Mononuclear cell (primary cell): ENCODE measurements around the gene SCAMP5. TPM values are rescaled to one million over a fixed set of nuclear protein-coding genes. Genes with fewer than 3 reads are reported as not detected.

Experiments
- H3K27me3 ChIP-seq: 2 replicates; pipeline ENCODE4 v1.6.0; 2011; ENCODE audit warnings: low read length, control low read depth; ENCODE audit not compliant: insufficient read depth
- H3K4me1 ChIP-seq: 2 replicates; pipeline ENCODE4 v1.5.1; 2011; ENCODE audit warnings: mild to moderate bottlenecking, low read length, control low read depth; ENCODE audit not compliant: insufficient read depth
- H3K4me3 ChIP-seq: 2 replicates; pipeline ENCODE4 v1.5.1; 2011; ENCODE audit warnings: mild to moderate bottlenecking, low read length, moderate library complexity
- H3K9me3 ChIP-seq: 2 replicates; pipeline ENCODE4 v1.5.1; 2011; ENCODE audit warnings: low read depth, mild to moderate bottlenecking, control low read depth, low read length
- total RNA-seq: library from RNA; depleted of rRNA; stranded (reverse); fragments of >200 nt; gene quantifications from one replicate; pipeline ENCODE4 v1.2.3, GENCODE V29; 2012

The SCAMP5 gene
- total RNA-seq, 1 donor: 2.2 TPM

DNA sequence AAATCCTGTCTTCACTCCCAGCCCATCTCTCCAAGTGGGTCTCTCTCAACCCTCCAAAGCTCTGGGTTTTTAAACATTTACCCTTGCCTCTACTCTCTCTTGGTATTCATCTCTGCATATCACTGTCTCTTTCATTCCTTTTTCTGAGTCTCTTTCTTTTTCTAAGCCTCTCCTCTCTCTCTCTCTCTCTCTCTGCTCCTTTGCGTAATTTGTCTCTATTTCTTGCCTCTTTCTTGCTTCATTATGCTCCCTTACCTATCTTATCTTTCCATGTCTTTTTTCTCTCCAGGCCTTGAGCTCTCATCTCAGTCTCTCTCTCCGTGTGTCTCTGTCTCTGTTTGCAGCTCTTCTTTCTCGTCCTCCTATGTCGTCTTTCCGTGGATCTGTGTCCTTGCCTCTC, 678 bp upstream of the SCAMP5 start:
- Histone ChIP-seq H3K4me1 (peaks cover 25% of the 10 kb centered on the region), H3K9me3 (no peaks in the 10 kb centered on the region), H3K27me3 (peaks cover 17% of the 10 kb centered on the region), H3K4me3 (peak overlapping the region; percentile 49)

DNA sequence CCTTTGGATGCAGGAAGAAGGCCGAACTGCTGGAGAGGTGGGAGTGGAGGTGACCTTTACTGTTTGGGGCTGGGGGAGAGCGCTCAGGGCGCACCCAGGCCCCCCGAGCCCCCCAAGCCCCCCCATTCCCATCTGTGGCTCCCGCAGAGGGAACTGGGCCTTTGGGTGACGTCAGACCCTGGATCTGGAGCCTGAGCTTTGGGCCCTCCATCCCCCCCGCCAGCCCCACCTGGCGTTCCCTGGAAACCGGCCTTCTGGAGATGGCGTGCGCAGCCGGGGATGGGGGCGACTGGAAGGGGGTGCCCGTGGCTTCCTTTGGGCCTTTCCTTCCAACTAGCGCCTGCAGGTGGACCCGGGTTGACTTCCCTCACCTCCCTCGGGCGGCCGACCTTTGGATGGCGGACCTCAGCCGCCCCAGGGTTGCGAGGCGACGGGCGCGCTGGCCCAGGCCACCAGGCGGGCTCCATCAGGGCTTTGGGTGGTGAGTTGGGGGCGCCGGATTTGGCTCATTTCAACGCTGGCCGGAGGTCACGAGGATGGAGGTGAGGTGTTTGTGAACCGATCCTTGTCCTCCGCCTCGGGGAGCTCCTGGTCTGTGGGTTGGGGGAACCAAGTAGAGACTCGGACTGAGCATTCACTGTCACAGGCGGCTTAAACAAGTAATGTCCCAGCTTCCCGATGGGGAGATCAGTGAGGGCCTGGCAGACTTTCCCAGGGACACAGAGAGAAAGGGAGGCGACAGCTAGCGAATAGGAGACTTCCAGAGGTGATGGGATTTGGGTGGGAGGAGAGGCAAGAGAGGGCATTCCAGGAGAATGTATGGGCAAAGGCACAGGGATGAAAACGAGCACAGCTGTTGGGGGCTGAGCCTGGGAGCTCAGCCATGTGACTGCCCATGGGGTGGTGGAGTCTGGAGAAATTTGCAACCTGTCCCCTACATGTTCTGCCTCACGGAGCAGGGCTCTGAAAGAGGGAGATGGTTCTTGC, 709 bp downstream of the SCAMP5 start:
- peak overlapping the region; percentile 49 for H3K4me3 ChIP-seq
- H3K4me1 ChIP-seq: peaks cover 25% of the 10 kb centered on the region
- peaks cover 17% of the 10 kb centered on the region for H3K27me3 ChIP-seq
- no peaks in the 10 kb centered on the region for H3K9me3 ChIP-seq

GRCh38 chr15:74997141-74997540, 1.8 kb downstream of the SCAMP5 start:
- H3K4me1 ChIP-seq: peaks cover 25% of the 10 kb centered on the region
- H3K4me3 ChIP-seq: no peak overlapping the region
- H3K27me3 ChIP-seq: peaks cover 17% of the 10 kb centered on the region
- no peaks in the 10 kb centered on the region for H3K9me3 ChIP-seq

DNA sequence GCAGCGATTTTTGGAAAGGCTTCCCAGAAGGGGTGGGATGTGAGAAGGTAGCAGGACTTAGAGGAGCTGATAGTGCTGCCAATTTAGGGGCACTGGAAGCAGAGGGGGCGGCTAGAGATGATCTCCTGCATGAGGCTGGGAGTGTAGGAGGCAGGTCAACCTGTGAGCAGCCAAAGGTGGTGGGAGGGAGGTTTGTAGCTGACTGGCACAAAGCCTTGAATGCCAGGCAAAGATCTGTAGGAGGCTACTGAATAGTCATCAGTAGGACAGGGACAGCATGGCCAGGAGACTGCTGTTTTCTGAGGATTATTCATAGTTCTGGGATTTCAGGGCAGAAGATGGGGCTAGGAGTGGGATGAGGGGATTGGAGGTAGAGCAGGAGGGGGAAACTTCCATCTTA, 2.2 kb downstream of the SCAMP5 start:
- H3K9me3 ChIP-seq: no peaks in the 10 kb centered on the region
- no peak overlapping the region for H3K4me3 ChIP-seq
- H3K4me1 ChIP-seq: peaks cover 25% of the 10 kb centered on the region
- peaks cover 17% of the 10 kb centered on the region for H3K27me3 ChIP-seq

- peaks cover 10% of the 10 kb centered on the region for H3K27me3 ChIP-seq
- H3K9me3 ChIP-seq: no peaks in the 10 kb centered on the region
- H3K4me1 ChIP-seq: peaks cover 12% of the 10 kb centered on the region
- H3K4me3 ChIP-seq: no peak overlapping the region
Observed at GRCh38 chr15:75001310-75001709, 5.9 kb downstream of the SCAMP5 start.

DNA sequence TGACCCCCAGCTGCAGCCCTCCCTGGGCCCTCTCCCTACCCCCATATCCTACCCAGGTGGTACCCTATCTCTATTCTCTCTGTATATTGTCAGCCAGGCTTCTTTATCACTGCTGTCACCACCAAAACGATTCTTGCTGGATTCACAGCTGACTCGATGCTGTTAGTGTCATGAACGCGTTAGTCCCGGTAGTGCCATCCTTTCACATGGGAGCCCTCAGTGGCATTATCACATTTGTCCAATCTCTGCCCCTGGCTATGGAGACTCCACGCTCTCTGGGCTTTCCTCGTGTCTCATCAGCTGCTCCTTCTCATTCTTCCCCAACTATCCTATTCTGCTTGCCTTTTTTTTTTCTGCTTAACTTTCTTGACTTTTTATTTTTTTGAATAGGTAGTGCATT, 7.0 kb downstream of the SCAMP5 start:
- no peak overlapping the region for H3K4me3 ChIP-seq
- no peaks in the 10 kb centered on the region for H3K9me3 ChIP-seq
- H3K4me1 ChIP-seq: peaks cover 7% of the 10 kb centered on the region
- peaks cover under 1% of the 10 kb centered on the region for H3K27me3 ChIP-seq

DNA sequence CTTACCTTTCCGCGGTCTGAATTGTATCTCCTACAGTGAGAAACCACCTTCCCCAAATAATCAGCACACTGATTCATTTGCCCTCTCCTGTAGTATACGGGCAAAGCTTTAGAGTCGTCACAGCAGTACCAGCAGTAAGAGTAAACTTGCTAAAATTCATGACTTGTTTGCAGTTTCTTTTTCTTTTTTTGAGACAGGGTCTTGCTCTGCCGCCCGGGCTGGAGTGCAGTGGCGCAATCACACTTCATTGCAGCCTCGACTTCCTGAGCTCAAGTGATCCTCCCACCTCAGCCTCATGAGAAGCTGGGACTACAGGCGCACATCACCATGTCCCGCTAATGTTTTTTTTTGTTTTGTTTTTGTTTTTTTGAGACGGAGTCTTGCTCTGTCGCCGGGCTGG, 11.9 kb downstream of the SCAMP5 start:
- H3K27me3 ChIP-seq: no peaks in the 10 kb centered on the region
- H3K9me3 ChIP-seq: no peaks in the 10 kb centered on the region

GRCh38 chr15:75008221-75008625, 12.9 kb downstream of the SCAMP5 start:
- Histone ChIP-seq H3K4me1 (peaks cover 35% of the 10 kb centered on the region), H3K27me3 (no peaks in the 10 kb centered on the region), H3K4me3 (no peak overlapping the region), H3K9me3 (no peaks in the 10 kb centered on the region)

More for the DNA sequence above, 11.9 kb downstream of the SCAMP5 start:
- Histone ChIP-seq H3K4me3 (no peak overlapping the region), H3K4me1 (peaks cover 35% of the 10 kb centered on the region)

GRCh38 chr15:75008629-75009326, 13.4 kb downstream of the SCAMP5 start:
- no peaks in the 10 kb centered on the region for H3K27me3 ChIP-seq
- no peak overlapping the region for H3K4me3 ChIP-seq
- peaks cover 35% of the 10 kb centered on the region for H3K4me1 ChIP-seq
- H3K9me3 ChIP-seq: no peaks in the 10 kb centered on the region

DNA sequence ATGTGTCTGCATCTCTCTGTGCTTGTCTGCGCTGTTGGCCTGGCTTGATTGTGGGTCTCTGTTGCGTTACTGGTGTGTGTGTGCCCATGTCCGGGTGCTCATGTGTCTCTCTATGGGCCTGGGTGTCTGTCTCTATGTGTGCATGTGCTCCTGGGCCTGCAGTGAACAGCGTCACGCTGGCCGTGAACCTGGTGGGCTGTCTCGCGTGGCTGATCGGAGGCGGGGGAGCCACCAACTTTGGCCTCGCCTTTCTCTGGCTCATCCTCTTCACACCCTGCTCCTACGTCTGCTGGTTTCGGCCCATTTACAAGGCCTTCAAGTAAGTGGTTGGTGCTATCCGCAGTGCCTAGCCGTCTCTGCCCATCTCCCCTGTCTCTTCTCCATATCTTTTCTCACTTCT, 21.1 kb downstream of the SCAMP5 start:
- no peak overlapping the region for H3K4me3 ChIP-seq
- no peaks in the 10 kb centered on the region for H3K27me3 ChIP-seq
- H3K4me1 ChIP-seq: peaks cover 6% of the 10 kb centered on the region

DNA sequence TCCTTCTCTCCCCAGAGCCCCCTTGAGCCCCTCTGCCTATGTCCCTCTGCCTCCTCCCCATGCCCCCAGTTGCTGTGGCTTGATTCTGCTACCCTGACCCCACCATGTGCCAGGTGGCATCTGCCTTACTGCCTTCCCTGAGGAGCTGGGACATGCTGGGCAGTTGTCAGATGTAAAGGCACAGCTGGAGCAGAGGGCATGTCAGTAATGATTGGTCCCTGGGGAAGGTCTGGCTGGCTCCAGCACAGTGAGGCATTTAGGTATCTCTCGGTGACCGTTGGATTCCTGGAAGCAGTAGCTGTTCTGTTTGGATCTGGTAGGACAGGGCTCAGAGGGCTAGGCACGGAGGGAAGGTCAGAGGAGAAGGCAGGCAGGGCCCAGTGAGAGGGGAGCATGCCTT, 24.6 kb downstream of the SCAMP5 start:
- Histone ChIP-seq H3K9me3 (no peaks in the 10 kb centered on the region), H3K4me1 (peaks cover 26% of the 10 kb centered on the region), H3K27me3 (no peaks in the 10 kb centered on the region), H3K4me3 (no peak overlapping the region)

More for the DNA sequence above, 21.1 kb downstream of the SCAMP5 start:
- no peaks in the 10 kb centered on the region for H3K9me3 ChIP-seq

DNA sequence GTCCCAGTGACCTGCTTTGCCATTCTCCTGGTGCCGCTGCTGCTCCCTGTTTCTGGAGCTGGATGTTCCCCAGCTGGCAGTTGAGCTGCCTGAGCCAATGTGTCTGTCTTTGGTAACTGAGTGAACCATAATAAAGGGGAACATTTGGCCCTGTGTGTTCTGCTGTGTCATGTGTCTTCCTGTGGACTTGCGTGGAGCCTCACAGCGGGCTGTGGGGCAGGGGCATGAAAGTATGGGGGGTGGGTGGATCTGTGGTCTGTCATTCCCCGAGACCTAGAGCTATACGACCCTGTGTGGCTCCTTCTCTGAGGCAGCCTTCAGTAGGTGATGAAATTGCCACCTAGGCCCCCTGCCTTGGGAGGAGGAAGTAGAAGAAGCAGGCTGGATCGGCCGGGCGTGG, 26.0 kb downstream of the SCAMP5 start:
- H3K4me3 ChIP-seq: no peak overlapping the region
- peaks cover 35% of the 10 kb centered on the region for H3K4me1 ChIP-seq
- no peaks in the 10 kb centered on the region for H3K27me3 ChIP-seq
- H3K9me3 ChIP-seq: no peaks in the 10 kb centered on the region

GRCh38 chr15:75022783-75023180, 27.4 kb downstream of the SCAMP5 start:
- Histone ChIP-seq H3K9me3 (no peaks in the 10 kb centered on the region), H3K4me3 (no peak overlapping the region), H3K27me3 (no peaks in the 10 kb centered on the region)

GRCh38 chr15:75023181-75023871, 28.0 kb downstream of the SCAMP5 start, which contains the start of gene PPCDC:
Gene PPCDC, plus strand, starts transcription at chr15:75023590. Its CDS starts 4,729 bp downstream, at chr15:75028319.
- Histone ChIP-seq H3K4me3 (peak within 1 kb of the TSS; percentile 95), H3K9me3 (no peaks in the 10 kb centered on the region), H3K4me1 (peaks cover 35% of the 10 kb centered on the region), H3K27me3 (no peaks in the 10 kb centered on the region)

More at GRCh38 chr15:75022783-75023180, 27.4 kb downstream of the SCAMP5 start:
- H3K4me1 ChIP-seq: peaks cover 35% of the 10 kb centered on the region
